HCT116 (cell line): ENCODE results near the gene PTX4. TPM values are rescaled to one million over a fixed set of nuclear protein-coding genes. Genes with fewer than 3 reads are reported as not detected.

Experiments
- ATAC-seq: fragments of 200-7000 bp; cut with Tn5 transposase; 2 replicates; pipeline ENCODE4 v1.9.1; 2020; ENCODE audit warnings: mild to moderate bottlenecking, moderate library complexity
- BruUV-seq: library from RNA; stranded (reverse); fragments of 400-500 nt; replicated peaks from 2 replicates; lab custom pipeline; 2021; lab: Mats Ljungman, UMichigan
- CTCF ChIA-PET: fragments of 300-600 bp; sonication (Branson Sonifier 250); formaldehyde crosslinking; loops from one replicate; lab custom pipeline; 2021; ENCODE audit warnings: antibody characterized with exemption; lab: Charles Lee
- POLR2A ChIA-PET: fragments of 300-600, 350-600 bp; sonication (Branson Sonifier 250); formaldehyde crosslinking; loops from one replicate; lab custom pipeline; 2021; ENCODE audit warnings: antibody characterized with exemption; lab: Charles Lee
- RAD21 ChIA-PET, 2 experiments: fragments of 300-600 bp; sonication (Branson Sonifier 250); formaldehyde crosslinking; loops; one replicate each; lab custom pipeline; 2023; ENCODE audit warnings: low total read pairs in 2 of 2; ENCODE audit not compliant: uncharacterized antibody in 2 of 2, unreplicated experiment in 2 of 2, low non-redundant PET in 1 of 2; lab: Charles Lee
- DNase-seq: peaks from one replicate; pipeline ENCODE4 v3.0.0-alpha.2; 2010; ENCODE audit warnings: low read depth, low spot score
- H2AFZ ChIP-seq: fragments of 200-600 bp; shearing (Covaris generic), sonication (generic); 2 replicates; pipeline ENCODE4 v1.6.1; 2017; ENCODE audit warnings: low read depth, mixed run types, mixed read lengths, antibody characterized with exemption, low read length; ENCODE audit not compliant: poor library complexity, severe bottlenecking
- H3K27ac ChIP-seq: 2 replicates; pipeline ENCODE4 v1.5.1; 2012; ENCODE audit warnings: low read depth, low read length
- H3K27me3 ChIP-seq: fragments of 200-600 bp; sonication (generic); 2 replicates; pipeline ENCODE4 v1.6.1; 2016; ENCODE audit warnings: mixed run types, low read length, mixed read lengths; ENCODE audit not compliant: insufficient read depth
- H3K36me3 ChIP-seq, 2 experiments: fragments of 200-500 bp in 1 of 2; fragments of 200-600 bp in 1 of 2; sonication (Bioruptor generic) in 1 of 2; sonication (generic) in 1 of 2; 2 replicates each; pipeline versions ENCODE4 v1.5.1 to v1.6.1; 2014 to 2016; ENCODE audit warnings: low read length in 2 of 2, inconsistent platforms in 1 of 2, mixed read lengths in 1 of 2, mixed run types in 1 of 2; ENCODE audit not compliant: insufficient read depth in 2 of 2, control insufficient read depth in 1 of 2
- H3K4me1 ChIP-seq, 2 experiments: fragments of 200-600 bp in 1 of 2; sonication (generic) in 1 of 2; 2 replicates each; pipeline versions ENCODE4 v1.5.1 to v1.6.1; 2012 to 2017; ENCODE audit warnings: low read length in 2 of 2, inconsistent platforms in 1 of 2, mild to moderate bottlenecking in 1 of 2, mixed read lengths in 1 of 2, mixed run types in 1 of 2, moderate library complexity in 1 of 2; ENCODE audit not compliant: insufficient read depth in 2 of 2, control insufficient read depth in 1 of 2
- H3K4me2 ChIP-seq: fragments of 200-600 bp; sonication (generic); 2 replicates; pipeline ENCODE4 v1.6.1; 2017; ENCODE audit warnings: mixed run types, low read length, mixed read lengths
- H3K4me3 ChIP-seq, 2 experiments: fragments of 200-600 bp in 1 of 2; sonication (generic) in 1 of 2; replicated peaks in 1 of 2; 2 replicates each; pipeline ENCODE4 v1.5.1; 2011 to 2016; ENCODE audit warnings: low read length in 2 of 2, control low read depth in 1 of 2, low read depth in 1 of 2, mild to moderate bottlenecking in 1 of 2, mixed read lengths in 1 of 2, mixed run types in 1 of 2
- H3K79me2 ChIP-seq: fragments of 200-600 bp; sonication (generic); 2 replicates; pipeline ENCODE4 v1.6.1; 2017; ENCODE audit warnings: mild to moderate bottlenecking, mixed run types, low read length, moderate library complexity, mixed read lengths; ENCODE audit not compliant: insufficient read depth
- H3K9ac ChIP-seq: fragments of 200-600 bp; sonication (generic); 2 replicates; pipeline ENCODE4 v1.6.1; 2016; ENCODE audit warnings: low read length, mixed read lengths
- H3K9me2 ChIP-seq: fragments of 200-600 bp; sonication (generic), shearing (Covaris generic); 2 replicates; pipeline ENCODE4 v1.6.1; 2017; ENCODE audit warnings: mixed run types, mild to moderate bottlenecking, moderate library complexity; ENCODE audit not compliant: insufficient read depth
- H3K9me3 ChIP-seq, 2 experiments: fragments of 200-500 bp in 1 of 2; fragments of 200-600 bp in 1 of 2; sonication (Bioruptor generic) in 1 of 2; sonication (generic) in 1 of 2; 2 replicates each; pipeline ENCODE4 v1.6.1; 2014 to 2017; ENCODE audit warnings: low read length in 2 of 2, mixed read lengths in 2 of 2, inconsistent platforms in 1 of 2, low read depth in 1 of 2, mild to moderate bottlenecking in 1 of 2, mixed run types in 1 of 2, moderate library complexity in 1 of 2; ENCODE audit not compliant: control insufficient read depth in 1 of 2, insufficient read depth in 1 of 2
- H4K20me1 ChIP-seq: fragments of 200-600 bp; sonication (generic), shearing (Covaris generic); 2 replicates; pipeline ENCODE4 v1.6.1; 2017; ENCODE audit warnings: mixed run types, mild to moderate bottlenecking, moderate library complexity; ENCODE audit not compliant: insufficient read depth
- CEBPB ChIP-seq: IDR thresholded peaks from 2 replicates; pipeline ENCODE4 v1.6.1; 2012; ENCODE audit warnings: low read depth
- EGR1 ChIP-seq: IDR thresholded peaks from 2 replicates; pipeline ENCODE4 v1.6.1; 2012; ENCODE audit warnings: low read depth
- ELF1 ChIP-seq: IDR thresholded peaks from 2 replicates; pipeline ENCODE4 v1.6.1; 2012; ENCODE audit warnings: low read depth, borderline replicate concordance
- FOSL1 ChIP-seq: IDR thresholded peaks from 2 replicates; pipeline ENCODE4 v1.6.1; 2012; ENCODE audit warnings: low read depth
- JUND ChIP-seq: IDR thresholded peaks from 2 replicates; pipeline ENCODE4 v1.6.1; 2012
- POLR2A ChIP-seq: IDR thresholded peaks from 2 replicates; pipeline ENCODE4 v1.7.0; 2011; ENCODE audit warnings: borderline replicate concordance; ENCODE audit not compliant: insufficient read depth, insufficient read length; ENCODE audit errors: extremely low read depth
- RAD21 ChIP-seq: IDR thresholded peaks from 2 replicates; pipeline ENCODE4 v1.6.1; 2012; ENCODE audit warnings: low read depth, mild to moderate bottlenecking
- REST ChIP-seq: IDR thresholded peaks from 2 replicates; pipeline ENCODE4 v1.6.1; 2012; ENCODE audit warnings: low read depth
- SIN3A ChIP-seq: IDR thresholded peaks from 2 replicates; pipeline ENCODE4 v1.6.1; 2012; ENCODE audit warnings: low read depth
- SP1 ChIP-seq: IDR thresholded peaks from 2 replicates; pipeline ENCODE4 v1.6.1; 2012; ENCODE audit warnings: low read depth
- SRF ChIP-seq: IDR thresholded peaks from 2 replicates; pipeline ENCODE4 v1.6.1; 2012; ENCODE audit warnings: low read depth
- TCF7L2 ChIP-seq: IDR thresholded peaks from 2 replicates; pipeline ENCODE4 v1.7.0; 2011; ENCODE audit warnings: borderline replicate concordance, inconsistent platforms; ENCODE audit not compliant: insufficient read depth, insufficient read length; ENCODE audit errors: extremely low read depth
- ZBTB33 ChIP-seq: IDR thresholded peaks from 2 replicates; pipeline ENCODE4 v1.6.1; 2011; ENCODE audit warnings: mild to moderate bottlenecking, low read length, moderate library complexity; ENCODE audit not compliant: insufficient replicate concordance; ENCODE audit errors: extremely low read depth
- ZFX ChIP-seq: fragments of 450-650 bp; IDR thresholded peaks from 2 replicates; pipeline ENCODE4 v1.6.1; 2017
- intact Hi-C: fragments of 100-400 bp; cut with micrococcal nuclease; formaldehyde crosslinking; loops from 2 replicates; pipeline ENCODE4 v1.10.0; 2022
- total RNA-seq: library from RNA; stranded (reverse); gene quantifications from one replicate; pipeline ENCODE4 v1.2.1, GENCODE V29; 2021; ENCODE audit not compliant: unreplicated experiment
- TF ChIP-seq, protein P1 (sequence below), 3 experiments: fragments of 200-600 bp in 1 of 3; sonication (generic) in 1 of 3; IDR thresholded peaks in 2 of 3; conservative IDR thresholded peaks in 1 of 3; 2 replicates each; pipeline ENCODE4 v1.5.1; 2012 to 2017; ENCODE audit warnings: low read depth in 2 of 3, low read length in 2 of 3, antibody characterized with exemption in 1 of 3, borderline replicate concordance in 1 of 3, control low read depth in 1 of 3, mild to moderate bottlenecking in 1 of 3, mixed read lengths in 1 of 3, mixed run types in 1 of 3, moderate library complexity in 1 of 3; ENCODE audit not compliant: insufficient read depth in 1 of 3

The PTX4 gene
- total RNA-seq, 1 experiment from 2014 or later: not detected

DNA sequence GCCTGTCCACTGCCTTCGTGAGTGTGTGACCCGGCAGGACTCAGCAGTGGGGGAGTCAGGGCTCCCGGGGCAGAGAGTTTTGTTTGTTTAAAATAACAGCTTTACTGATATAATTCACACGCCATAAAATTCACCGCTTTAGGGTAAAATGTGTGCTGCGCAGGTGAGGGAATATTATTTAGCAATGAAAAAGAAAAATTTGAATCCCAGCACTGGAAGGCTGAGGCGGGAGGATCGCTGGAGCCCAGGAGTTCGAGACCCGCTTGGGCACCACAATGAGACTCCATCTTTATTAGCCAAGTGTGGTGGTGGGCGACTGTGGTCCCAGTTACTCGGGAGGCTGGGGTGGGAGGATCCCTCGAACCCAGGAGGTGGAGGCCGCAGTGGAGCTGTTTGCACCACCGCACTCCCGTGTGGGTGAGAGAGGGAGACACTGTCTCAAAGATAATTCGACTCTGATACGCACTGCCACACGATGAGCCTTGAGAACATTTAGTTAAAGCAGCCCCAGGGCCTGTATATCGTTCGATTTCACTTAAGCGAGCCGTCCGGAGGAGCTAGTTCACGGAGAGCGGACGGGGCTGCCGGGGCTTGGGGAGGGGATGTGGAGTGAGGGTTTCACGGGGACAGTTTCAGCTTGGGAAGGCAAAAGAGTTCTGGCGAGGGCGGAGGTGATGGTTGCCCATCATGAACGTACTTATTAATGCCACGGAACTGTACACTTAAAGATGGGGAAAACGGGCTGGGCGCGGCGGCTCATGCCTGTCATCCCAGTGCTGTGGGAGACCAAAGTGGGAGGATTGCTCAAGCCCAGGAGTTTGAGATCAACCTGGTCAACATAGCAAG is 14.6 kb upstream of the PTX4 start:
- Histone ChIP-seq H3K27ac (no peak overlapping the region), H3K36me3 (peaks cover 8 to 28% of the 10 kb centered on the region in 2 experiments; a peak in 3 of 4 replicates), H3K9me3 (no peaks in the 10 kb centered on the region), H3K27me3 (no peaks in the 10 kb centered on the region), H3K4me3 (no peak overlapping the region), H3K79me2 (no peaks in the 10 kb centered on the region), H3K4me2 (no peak overlapping the region), H2AFZ (no peak overlapping the region), H4K20me1 (no peaks in the 10 kb centered on the region), H3K9me2 (no peaks in the 10 kb centered on the region), H3K4me1 (no peaks in the 10 kb centered on the region), H3K9ac (no peak overlapping the region)
- TSS peak; percentile 17 for BruUV-seq
- TF ChIP-seq CEBPB (no peak), EGR1 (no peak), ZFX (no peak), RAD21 (no peak), SRF (no peak), FOSL1 (no peak), SP1 (no peak), ZBTB33 (no peak), POLR2A (no peak), JUND (no peak), ELF1 (no peak), SIN3A (no peak), REST (no peak), TCF7L2 (no peak)
- TF ChIP-seq, protein P1, sequence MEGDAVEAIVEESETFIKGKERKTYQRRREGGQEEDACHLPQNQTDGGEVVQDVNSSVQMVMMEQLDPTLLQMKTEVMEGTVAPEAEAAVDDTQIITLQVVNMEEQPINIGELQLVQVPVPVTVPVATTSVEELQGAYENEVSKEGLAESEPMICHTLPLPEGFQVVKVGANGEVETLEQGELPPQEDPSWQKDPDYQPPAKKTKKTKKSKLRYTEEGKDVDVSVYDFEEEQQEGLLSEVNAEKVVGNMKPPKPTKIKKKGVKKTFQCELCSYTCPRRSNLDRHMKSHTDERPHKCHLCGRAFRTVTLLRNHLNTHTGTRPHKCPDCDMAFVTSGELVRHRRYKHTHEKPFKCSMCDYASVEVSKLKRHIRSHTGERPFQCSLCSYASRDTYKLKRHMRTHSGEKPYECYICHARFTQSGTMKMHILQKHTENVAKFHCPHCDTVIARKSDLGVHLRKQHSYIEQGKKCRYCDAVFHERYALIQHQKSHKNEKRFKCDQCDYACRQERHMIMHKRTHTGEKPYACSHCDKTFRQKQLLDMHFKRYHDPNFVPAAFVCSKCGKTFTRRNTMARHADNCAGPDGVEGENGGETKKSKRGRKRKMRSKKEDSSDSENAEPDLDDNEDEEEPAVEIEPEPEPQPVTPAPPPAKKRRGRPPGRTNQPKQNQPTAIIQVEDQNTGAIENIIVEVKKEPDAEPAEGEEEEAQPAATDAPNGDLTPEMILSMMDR (IDR thresholded peaks at IDR 0.05 in 2 of 3, conservative IDR thresholded peaks at IDR 0.05 in 1 of 3; ENCODE audit: borderline replicate concordance in 1 of 3, insufficient read depth in 1 of 3, low read depth in 2 of 3, low read length in 2 of 3): no peak
- intact Hi-C loops: no loop called here
- ATAC-seq (no peak), DNase-seq (no peak)
- CTCF ChIA-PET: no interaction called here
- POLR2A ChIA-PET: no interaction called here
- RAD21 ChIA-PET: no interaction called here
